Measurements from ENCODE around the gene JAG1. TPM values are rescaled to one million over a fixed set of nuclear protein-coding genes. Genes with fewer than 3 reads are reported as not detected.

Gene JAG1
- total and polyA plus RNA-seq, 9 of the 15 experiments (the other 6 are each of a cell fraction or from before 2014, with no cell fraction given) = 0.04 to 0.40 (median 0.07) TPM

- no peak overlapping the region for H2AFZ ChIP-seq (ENCODE audit: low read depth, low read length)
- WGBS (ENCODE audit: insufficient coverage, low coverage, missing lambda C conversion rate) = 0% methylated on average over 5 of the region's 6 CpGs
Observed at GRCh38 chr20:10665791-10666190, 8.0 kb downstream of the JAG1 start.

More at GRCh38 chr20:10665791-10666190, 8.0 kb downstream of the JAG1 start:
- H3K27ac ChIP-seq (ENCODE audit: extremely low read depth, low read depth, low read length) = no peak overlapping the region
- no TSS peak for BruUV-seq (replicated peaks)
- no peak for FAIRE-seq
- ATAC-seq = no peak
- no peaks in the 10 kb centered on the region for H4K20me1 ChIP-seq (replicated peaks; ENCODE audit: control insufficient read depth, insufficient read depth, low read length)
- no peak overlapping the region for H3K4me2 ChIP-seq (ENCODE audit: insufficient read depth, low read length)
- no peaks in the 10 kb centered on the region for H3K9me3 ChIP-seq (replicated peaks; ENCODE audit: control insufficient read depth, insufficient read depth, low read depth, low read length)
- H3K9me1 ChIP-seq (ENCODE audit: control insufficient read depth, insufficient read depth, low read length) = no peaks in the 10 kb centered on the region
- H3K4me3 ChIP-seq = no peak overlapping the region
- H3K9ac ChIP-seq (ENCODE audit: insufficient read depth in 1 of 2, low read depth in 2 of 2, low read length in 2 of 2) = no peak overlapping the region
- H3K36me3 ChIP-seq (ENCODE audit: control insufficient read depth, insufficient read depth, low read length) = no peaks in the 10 kb centered on the region
- no peak for TF ChIP-seq ZNF76 (CRISPR knock-in tag; IDR thresholded peaks at IDR 0.05; ENCODE audit: borderline replicate concordance)
- TF ChIP-seq HES1 (IDR thresholded peaks at IDR 0.05; ENCODE audit: low read depth) = no peak
- no peak for TF ChIP-seq AFF1 (IDR thresholded peaks at IDR 0.05; ENCODE audit: low read depth in 1 of 2, partially characterized antibody in 2 of 2)
- no peak for TF ChIP-seq YY1 (IDR thresholded peaks at IDR 0.05; ENCODE audit: borderline replicate concordance in 1 of 3, control insufficient read depth in 1 of 3, extremely low read depth in 1 of 3, insufficient read depth in 3 of 3, insufficient read length in 1 of 3, insufficient replicate concordance in 2 of 3, low read depth in 1 of 3, low read length in 2 of 3)
- no peak for TF ChIP-seq RBM17 (IDR thresholded peaks at IDR 0.05; ENCODE audit: borderline replicate concordance, low read depth, low read length)
- no peak for TF ChIP-seq MBD2 (IDR thresholded peaks at IDR 0.05; ENCODE audit: borderline replicate concordance, low read depth)
- no peak for TF ChIP-seq SMAD3 (CRISPR knock-in tag; conservative IDR thresholded peaks at IDR 0.05)
- no peak for TF ChIP-seq ZNF280B (CRISPR knock-in tag; IDR thresholded peaks at IDR 0.05)
- no peak for TF ChIP-seq SMARCC2 (IDR thresholded peaks at IDR 0.05; ENCODE audit: low read depth)
- no peak for TF ChIP-seq HDAC1 (IDR thresholded peaks at IDR 0.05)
- no peak for TF ChIP-seq FOXA3 (CRISPR knock-in tag; conservative IDR thresholded peaks at IDR 0.05 in 1 of 2, IDR thresholded peaks at IDR 0.05 in 1 of 2)
- POLR2A ChIA-PET = no interaction called here
- peaks cover 0 to 31% of the 10 kb centered on the region in 2 experiments; a peak in 2 of 5 replicates for H3K27me3 ChIP-seq (ENCODE audit: control insufficient read depth in 2 of 2, insufficient read depth in 2 of 2, low read length in 2 of 2)
- no peaks in the 10 kb centered on the region for H3K4me1 ChIP-seq (replicated peaks in 1 of 2; ENCODE audit: control insufficient read depth in 2 of 2, insufficient read depth in 2 of 2, low read length in 2 of 2)
- intact Hi-C loops (cut with micrococcal nuclease) = no loop called here
- DNase-seq (ENCODE audit: extremely low read depth in 1 of 4, low spot score in 3 of 4) = no peak
- CTCF ChIA-PET (ENCODE audit: low intra/inter-chr PET ratio) = no interaction called here
- H3K79me2 ChIP-seq (ENCODE audit: control insufficient read depth, insufficient read depth, low read length) = no peaks in the 10 kb centered on the region
- in situ Hi-C loops (cut with MboI) = no loop called here

Data from K562 (cell line).